Osteocyte (in vitro differentiated cells): ENCODE measurements around the gene KCTD13. TPM values are rescaled to one million over a fixed set of nuclear protein-coding genes. Genes with fewer than 3 reads are reported as not detected.
A peak's percentile ranks its signal among the peaks of the same experiment; 100 is the strongest.
"Not testable (repeated sequence)": the region's sequence is repeated elsewhere in the genome, so short reads cannot be mapped to it uniquely, and the experiment has no call there.

ENCODE experiments used
- DNase-seq: peaks from one replicate; pipeline ENCODE4 v3.0.0; 2021; ENCODE audit warnings: mixed read lengths; ENCODE audit not compliant: unreplicated experiment; ENCODE audit errors: extremely low spot score
- H3K27ac Mint-ChIP-seq: one replicate; pipeline ENCODE4 v1.8.0; 2021; ENCODE audit warnings: mild to moderate bottlenecking, mixed read lengths; ENCODE audit not compliant: unreplicated experiment
- H3K27me3 Mint-ChIP-seq: one replicate; pipeline ENCODE4 v1.8.0; 2021; ENCODE audit warnings: mixed read lengths; ENCODE audit not compliant: unreplicated experiment
- H3K36me3 Mint-ChIP-seq: one replicate; pipeline ENCODE4 v1.8.0; 2021; ENCODE audit warnings: mixed read lengths; ENCODE audit not compliant: unreplicated experiment
- H3K4me1 Mint-ChIP-seq: one replicate; pipeline ENCODE4 v1.8.0; 2021; ENCODE audit warnings: mixed read lengths; ENCODE audit not compliant: unreplicated experiment
- H3K4me3 Mint-ChIP-seq: one replicate; pipeline ENCODE4 v1.8.0; 2021; ENCODE audit warnings: mild to moderate bottlenecking, moderate library complexity, mixed read lengths; ENCODE audit not compliant: unreplicated experiment
- H3K9me3 Mint-ChIP-seq: one replicate; pipeline ENCODE4 v1.8.0; 2021; ENCODE audit warnings: mixed read lengths; ENCODE audit not compliant: unreplicated experiment
- total RNA-seq: library from RNA; stranded (reverse); gene quantifications from 2 replicates; pipeline ENCODE4 v1.2.1, GENCODE V29; 2021
- TF ChIP-seq, protein P1 (sequence below): fragments of 200-600 bp; sonication (generic); IDR thresholded peaks from 2 replicates; pipeline ENCODE4 v1.5.0; 2021; ENCODE audit warnings: antibody characterized with exemption, mild to moderate bottlenecking, moderate library complexity

The KCTD13 gene
- total RNA-seq, 1 donor from 2014 or later = 22.3 TPM

DNA sequence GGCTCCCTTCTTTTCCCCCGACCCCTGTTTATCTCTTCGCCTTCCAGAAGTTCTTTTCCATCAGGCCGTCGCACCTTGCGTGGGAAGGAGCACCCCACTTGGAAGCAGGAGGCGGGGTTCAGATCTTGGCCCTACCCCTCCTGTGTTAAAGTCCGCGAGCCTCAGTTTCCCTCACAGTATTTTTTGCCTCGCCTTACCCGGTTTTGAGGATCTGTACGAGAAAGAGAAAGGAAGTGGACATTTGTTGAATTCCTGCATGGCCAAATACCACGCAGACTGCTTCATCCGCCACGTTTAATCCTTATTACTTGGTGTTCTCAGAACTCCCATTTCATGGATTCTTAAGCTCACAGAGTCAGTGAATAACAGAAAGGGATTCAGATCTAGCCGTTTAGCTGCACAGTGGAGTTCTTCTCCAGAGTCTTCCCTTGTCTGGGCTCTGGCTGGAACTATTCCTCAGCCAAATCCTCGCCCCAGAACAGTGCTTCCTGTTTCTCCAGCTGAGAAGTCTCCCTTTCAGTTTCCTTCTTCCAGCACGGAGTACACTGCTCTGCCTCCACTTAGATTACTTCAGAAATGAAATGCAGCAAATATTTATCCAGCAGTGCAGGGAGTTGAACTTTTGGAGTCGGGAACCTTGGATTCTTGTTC lies 36.4 kb upstream of the KCTD13 start:
- Mint-ChIP-seq H3K4me1 (peaks cover 19% of the 10 kb centered on the region), H3K27me3 (no peaks in the 10 kb centered on the region), H3K27ac (peak overlapping the region; percentile 93), H3K4me3 (peak overlapping the region; percentile 85), H3K9me3 (no peaks in the 10 kb centered on the region), H3K36me3 (peaks cover 2% of the 10 kb centered on the region)
- TF ChIP-seq, protein P1, sequence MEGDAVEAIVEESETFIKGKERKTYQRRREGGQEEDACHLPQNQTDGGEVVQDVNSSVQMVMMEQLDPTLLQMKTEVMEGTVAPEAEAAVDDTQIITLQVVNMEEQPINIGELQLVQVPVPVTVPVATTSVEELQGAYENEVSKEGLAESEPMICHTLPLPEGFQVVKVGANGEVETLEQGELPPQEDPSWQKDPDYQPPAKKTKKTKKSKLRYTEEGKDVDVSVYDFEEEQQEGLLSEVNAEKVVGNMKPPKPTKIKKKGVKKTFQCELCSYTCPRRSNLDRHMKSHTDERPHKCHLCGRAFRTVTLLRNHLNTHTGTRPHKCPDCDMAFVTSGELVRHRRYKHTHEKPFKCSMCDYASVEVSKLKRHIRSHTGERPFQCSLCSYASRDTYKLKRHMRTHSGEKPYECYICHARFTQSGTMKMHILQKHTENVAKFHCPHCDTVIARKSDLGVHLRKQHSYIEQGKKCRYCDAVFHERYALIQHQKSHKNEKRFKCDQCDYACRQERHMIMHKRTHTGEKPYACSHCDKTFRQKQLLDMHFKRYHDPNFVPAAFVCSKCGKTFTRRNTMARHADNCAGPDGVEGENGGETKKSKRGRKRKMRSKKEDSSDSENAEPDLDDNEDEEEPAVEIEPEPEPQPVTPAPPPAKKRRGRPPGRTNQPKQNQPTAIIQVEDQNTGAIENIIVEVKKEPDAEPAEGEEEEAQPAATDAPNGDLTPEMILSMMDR = no peak
- no peak for DNase-seq

DNA sequence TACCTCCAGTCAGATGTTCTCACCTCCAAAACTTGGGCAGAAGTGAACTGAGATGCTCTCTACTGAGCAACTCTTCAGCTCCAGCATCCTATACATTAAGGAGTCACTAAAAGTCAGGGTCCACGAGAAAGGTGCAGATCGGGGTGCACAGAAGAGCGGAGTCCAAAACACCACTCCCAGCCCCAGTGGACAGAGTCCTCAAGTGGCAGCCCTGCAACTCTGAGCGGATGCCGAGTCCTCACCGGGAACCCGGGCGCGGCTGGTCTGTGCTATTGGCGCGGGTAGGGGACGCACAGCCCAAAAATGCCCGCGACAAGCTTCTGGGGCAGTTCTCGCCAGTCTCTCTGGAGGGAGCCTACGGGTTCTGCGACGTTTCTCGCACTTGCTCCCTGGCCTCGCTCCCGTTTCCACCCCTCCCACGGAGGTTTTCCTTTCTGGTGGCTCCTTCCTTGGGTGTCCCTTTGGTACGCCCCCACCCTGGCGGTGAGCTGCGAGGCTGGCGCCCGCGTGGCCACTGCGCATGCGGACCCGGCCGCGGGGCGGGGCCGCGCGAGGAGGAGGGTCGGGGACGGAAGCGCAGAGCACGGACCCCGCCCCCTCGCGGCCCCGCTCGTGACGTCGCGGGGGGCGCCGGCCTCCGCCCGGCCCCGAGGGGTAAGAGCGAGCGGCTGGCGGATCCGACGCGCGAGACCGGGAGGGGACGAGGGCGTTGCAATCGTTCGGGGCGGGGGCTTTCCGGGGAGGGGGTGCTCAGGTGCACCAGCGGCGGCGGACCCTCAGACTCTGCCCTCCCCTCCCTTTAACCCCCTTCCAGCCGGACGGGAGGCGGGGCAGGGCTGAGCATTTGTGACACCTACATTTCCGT lies 35.7 kb upstream of the KCTD13 start, which contains the start of gene TMEM219:
TSS of gene TMEM219 (plus strand) at position 601 of the 865 bp plus-strand sequence. CDS start 1,065 bp downstream, outside the sequence.
- DNase-seq = peak; percentile 98
- Mint-ChIP-seq H3K36me3 (peaks cover 2% of the 10 kb centered on the region), H3K27ac (peak within 1 kb of the TSS; percentile 93), H3K4me3 (peak within 1 kb of the TSS; percentile 85), H3K9me3 (no peaks in the 10 kb centered on the region), H3K27me3 (no peaks in the 10 kb centered on the region), H3K4me1 (peaks cover 19% of the 10 kb centered on the region)
- TF ChIP-seq, protein P1 = peak; percentile 55

DNA sequence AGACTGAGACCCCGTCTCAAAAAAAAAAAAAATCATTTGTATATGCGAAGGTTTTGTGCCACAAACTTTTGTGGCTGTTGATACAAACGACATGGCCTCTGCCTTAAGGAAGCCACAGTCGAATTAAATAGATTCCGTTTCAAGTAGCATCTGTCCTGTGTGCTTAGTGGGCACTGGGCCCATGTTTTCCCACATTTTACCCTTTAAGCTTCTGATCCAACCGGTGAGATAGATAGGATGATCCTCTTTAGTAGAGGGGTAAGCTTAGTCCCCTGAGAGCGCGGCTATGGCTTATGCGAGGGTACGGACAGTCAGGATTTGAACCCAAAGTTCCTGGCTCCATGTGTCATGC lies 35.1 kb upstream of the KCTD13 start:
- Mint-ChIP-seq H3K36me3 (peaks cover 1% of the 10 kb centered on the region), H3K9me3 (no peaks in the 10 kb centered on the region), H3K4me3 (peak overlapping the region; percentile 79), H3K4me1 (peaks cover 18% of the 10 kb centered on the region), H3K27ac (peak overlapping the region; percentile 73), H3K27me3 (no peaks in the 10 kb centered on the region)
- TF ChIP-seq, protein P1 = no peak
- no peak for DNase-seq

DNA sequence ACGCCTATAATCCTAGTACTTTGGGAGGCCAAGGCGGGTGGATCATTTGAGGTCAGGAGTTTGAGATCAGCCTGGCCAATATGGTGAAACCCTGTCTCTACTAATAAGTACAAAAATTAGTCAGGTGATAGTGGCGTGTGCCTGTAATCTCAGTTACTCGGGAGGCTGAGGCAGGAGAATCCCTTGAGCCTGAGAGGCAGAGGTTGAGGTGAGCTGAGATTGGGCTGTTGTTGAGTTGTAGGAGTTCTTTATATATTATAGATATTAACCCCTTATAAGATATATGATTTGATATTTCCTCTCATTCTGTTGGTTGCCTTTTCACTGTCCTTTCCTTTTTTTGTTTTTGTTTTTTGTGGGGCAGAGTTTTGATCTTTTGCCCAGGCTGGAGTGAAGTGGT lies 33.8 kb upstream of the KCTD13 start:
- DNase-seq, H3K36me3 Mint-ChIP-seq, H3K9me3 Mint-ChIP-seq, H3K4me3 Mint-ChIP-seq, H3K27me3 Mint-ChIP-seq, H3K27ac Mint-ChIP-seq: not testable (repeated sequence)
- peaks cover 16% of the 10 kb centered on the region for H3K4me1 Mint-ChIP-seq

DNA sequence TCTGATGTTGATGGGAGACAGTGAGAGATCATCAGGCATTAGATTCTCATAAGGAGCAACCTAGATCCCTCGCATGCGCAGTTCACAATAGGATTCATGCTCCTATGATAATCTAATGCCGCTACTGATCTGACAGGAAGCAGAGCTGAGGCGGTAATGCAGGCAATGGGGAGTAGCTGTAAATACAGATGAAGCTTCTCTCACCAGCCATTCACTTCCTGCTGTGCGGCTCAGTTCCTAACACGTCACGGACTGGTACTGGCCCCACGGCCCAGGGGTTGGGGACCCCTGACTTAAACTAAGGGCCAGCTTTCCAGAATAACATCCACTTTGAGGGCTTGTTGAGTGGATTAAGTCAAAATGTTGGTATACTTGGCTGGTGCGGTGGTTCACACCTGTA lies 33.3 kb upstream of the KCTD13 start:
- H3K4me3 Mint-ChIP-seq = no peak overlapping the region
- DNase-seq = no peak
- H3K27me3 Mint-ChIP-seq = no peaks in the 10 kb centered on the region
- no peaks in the 10 kb centered on the region for H3K36me3 Mint-ChIP-seq
- no peaks in the 10 kb centered on the region for H3K9me3 Mint-ChIP-seq
- no peak overlapping the region for H3K27ac Mint-ChIP-seq
- TF ChIP-seq, protein P1 = no peak
- H3K4me1 Mint-ChIP-seq = peaks cover 16% of the 10 kb centered on the region
